Breast epithelium (tissue), 3 donors: Measurements from ENCODE around the gene MBOAT2.

Source experiments
- CTCF ChIP-seq, 3 donors: fragments of 450-650 bp; IDR thresholded peaks; one replicate each; pipeline ENCODE4 v1.5.1; 2016 to 2017; ENCODE audit warnings: antibody characterized with exemption in 3 of 3, mild to moderate bottlenecking in 3 of 3, moderate library complexity in 3 of 3
- POLR2A ChIP-seq: fragments of 450-650 bp; IDR thresholded peaks from one replicate; pipeline ENCODE4 v1.6.1; 2016; ENCODE audit warnings: antibody characterized with exemption, mild to moderate bottlenecking, moderate library complexity

- TF ChIP-seq CTCF (IDR thresholded peaks at IDR 0.05) (no peak), POLR2A (no peak)
Observed at GRCh38 chr2:8998418-8999101, 4.9 kb downstream of the MBOAT2 start.
